Hindlimb muscle (tissue), 1 donor: Measurements from ENCODE around the gene GPC5. TPM values are rescaled to one million over a fixed set of nuclear protein-coding genes. Genes with fewer than 3 reads are reported as not detected.

ENCODE experiments used
- DNase-seq: peaks from one replicate; pipeline ENCODE4 v3.0.0-alpha.2; 2013
- polyA plus RNA-seq: library from polyadenylated mRNA; unstranded; fragments of 120-200 nt; gene quantifications from one replicate; pipeline ENCODE4 v1.2.1, GENCODE V29; 2013; ENCODE audit not compliant: insufficient read length

GPC5 gene
- polyA plus RNA-seq, 1 donor, result 0.48 TPM

GRCh38 chr13:91595677-91596076 lies 197.3 kb downstream of the GPC5 start:
- no peak for DNase-seq

- no peak for DNase-seq
Observed at GRCh38 chr13:91596842-91597241, 198.4 kb downstream of the GPC5 start.

- DNase-seq, result no peak
Observed at GRCh38 chr13:91598655-91599054, 200.2 kb downstream of the GPC5 start.

GRCh38 chr13:91601273-91601672 lies 202.9 kb downstream of the GPC5 start:
- no peak for DNase-seq

- no peak for DNase-seq
Observed at GRCh38 chr13:91601807-91602206, 203.4 kb downstream of the GPC5 start.

GRCh38 chr13:91609353-91609752 lies 210.9 kb downstream of the GPC5 start:
- no peak for DNase-seq

GRCh38 chr13:91618315-91618714 lies 219.9 kb downstream of the GPC5 start:
- DNase-seq, result no peak

- no peak for DNase-seq
Observed at GRCh38 chr13:91620670-91621141, 222.3 kb downstream of the GPC5 start.

GRCh38 chr13:91621161-91621560 lies 222.7 kb downstream of the GPC5 start:
- DNase-seq, result no peak

GRCh38 chr13:91621963-91622362 lies 223.5 kb downstream of the GPC5 start:
- no peak for DNase-seq

GRCh38 chr13:91622778-91623550 lies 224.5 kb downstream of the GPC5 start:
- DNase-seq, result no peak

GRCh38 chr13:91627952-91628739 lies 229.7 kb downstream of the GPC5 start:
- no peak for DNase-seq

- DNase-seq, result no peak
Observed at GRCh38 chr13:91630946-91631345, 232.5 kb downstream of the GPC5 start.

- no peak for DNase-seq
Observed at GRCh38 chr13:91632086-91632485, 233.7 kb downstream of the GPC5 start.

GRCh38 chr13:91639330-91639729 lies 240.9 kb downstream of the GPC5 start:
- DNase-seq, result no peak

- DNase-seq, result no peak
Observed at GRCh38 chr13:91643394-91643793, 245.0 kb downstream of the GPC5 start.

- DNase-seq, result no peak
Observed at GRCh38 chr13:91644806-91645205, 246.4 kb downstream of the GPC5 start.

GRCh38 chr13:91647361-91647990 lies 249.1 kb downstream of the GPC5 start:
- DNase-seq, result no peak

GRCh38 chr13:91648012-91648411 lies 249.6 kb downstream of the GPC5 start:
- DNase-seq, result no peak

GRCh38 chr13:91649456-91649855 lies 251.0 kb downstream of the GPC5 start:
- DNase-seq, result no peak

- no peak for DNase-seq
Observed at GRCh38 chr13:91652404-91653301, 254.2 kb downstream of the GPC5 start.

- no peak for DNase-seq
Observed at GRCh38 chr13:91655731-91656130, 257.3 kb downstream of the GPC5 start.
